DMS 273 treated with DMSO at 0.1 percent for 48 hours (cell line): ENCODE data around the gene PCYT2.

Source experiments
- DNase-seq: peaks from one replicate; lab custom pipeline; 2025; lab: John Stamatoyannopoulos, UW

PCYT2 gene

GRCh38 chr17:81899514-81900166 lies 11.6 kb downstream of the PCYT2 start:
- DNase-seq, result no peak

DNA sequence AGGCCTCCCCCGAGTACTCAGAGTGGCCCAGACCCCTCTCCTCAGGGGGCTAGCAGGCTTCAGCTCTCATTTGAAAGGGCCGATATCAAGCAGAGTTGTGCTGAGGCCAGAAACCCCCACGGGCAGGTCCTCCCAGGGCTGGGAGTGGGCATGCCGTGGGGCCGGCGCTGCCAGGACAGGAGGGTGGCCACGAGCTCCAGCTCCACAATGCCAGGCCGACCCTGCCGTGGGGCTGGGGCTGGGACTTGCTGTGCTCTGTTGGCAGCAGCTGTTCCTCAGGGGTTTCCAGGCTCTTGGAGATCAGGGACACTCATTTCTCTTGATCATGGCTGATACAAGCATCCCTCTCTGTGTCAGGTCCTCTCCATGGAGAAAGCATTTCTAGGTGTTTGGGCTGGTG lies 12.3 kb downstream of the PCYT2 start:
- no peak for DNase-seq

DNA sequence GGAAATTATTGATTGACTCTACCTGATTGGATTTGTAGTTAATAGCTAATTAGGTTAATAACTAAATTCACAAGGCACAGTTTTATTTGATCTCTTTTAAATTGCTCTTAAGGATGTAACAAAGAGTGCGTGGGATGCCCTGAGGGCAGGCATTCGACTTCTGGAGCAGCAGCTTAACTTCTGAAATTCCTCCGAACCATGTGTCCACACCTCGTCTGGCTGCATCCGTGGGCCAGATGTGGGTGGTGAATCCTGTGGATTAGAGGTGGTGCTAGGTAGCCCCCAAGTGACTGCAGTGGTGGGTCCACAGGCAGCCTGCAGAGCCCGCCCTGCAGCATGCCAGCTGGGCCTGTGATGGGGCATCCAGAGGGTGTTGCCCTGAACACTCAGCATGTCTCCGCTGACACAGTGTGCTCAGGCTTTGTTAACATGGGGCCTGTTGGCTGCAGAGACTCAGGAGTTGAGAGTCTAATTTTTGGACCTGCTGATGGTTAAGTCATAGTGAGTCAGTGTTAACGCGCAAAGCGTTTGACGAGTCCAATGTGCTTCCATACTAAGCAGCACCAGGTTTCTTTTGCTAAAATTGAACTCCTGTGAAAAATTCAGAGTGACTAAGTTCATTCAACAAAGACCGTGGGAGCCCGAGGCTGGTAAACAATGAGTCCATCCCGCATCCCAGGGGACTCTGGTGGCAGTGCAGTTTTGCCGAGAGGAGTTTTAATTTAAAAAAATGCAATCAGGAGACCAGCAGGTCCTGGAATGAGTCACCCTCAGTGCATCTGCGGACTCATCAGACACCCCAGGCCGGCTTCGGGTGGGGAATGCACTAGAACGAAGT lies 13.0 kb downstream of the PCYT2 start:
- no peak for DNase-seq

DNA sequence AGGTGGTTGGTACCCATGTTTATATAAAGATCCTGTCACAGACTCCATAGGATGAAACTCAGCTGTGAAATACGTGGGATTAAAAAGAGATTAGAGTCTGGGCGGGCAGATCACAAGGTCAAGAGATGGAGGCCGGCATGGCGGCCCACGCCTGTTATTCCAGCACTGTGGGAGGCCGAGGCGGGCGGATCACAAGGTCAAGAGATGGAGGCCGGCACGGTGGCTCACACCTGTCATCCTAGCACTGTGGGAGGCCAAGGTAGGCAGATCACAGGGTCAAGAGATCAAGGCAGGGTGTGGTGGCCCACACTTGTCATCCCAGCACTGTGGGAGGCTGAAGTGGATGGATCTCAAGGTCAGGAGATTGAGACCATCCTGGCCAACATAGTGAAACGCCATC lies 15.8 kb downstream of the PCYT2 start:
- DNase-seq, result no peak

DNA sequence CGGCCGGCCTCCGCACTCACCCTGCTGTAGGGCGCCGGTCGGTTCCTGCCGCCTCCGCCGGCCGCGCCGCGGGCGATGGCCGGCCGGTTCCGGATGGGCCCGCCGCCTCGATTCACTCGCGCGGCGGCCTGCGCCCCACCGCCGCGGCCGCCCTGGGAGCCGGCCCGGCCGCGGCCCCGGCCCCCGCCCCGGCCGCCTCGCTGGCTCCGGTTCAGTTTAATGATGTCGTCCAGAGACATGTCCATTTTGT lies 20.0 kb downstream of the PCYT2 start:
- DNase-seq, result no peak

GRCh38 chr17:81890447-81891302 lies 20.5 kb downstream of the PCYT2 start:
- no peak for DNase-seq

- no peak for DNase-seq
These were observed 21.6 kb downstream of the PCYT2 start for GRCh38 chr17:81889602-81890001.

GRCh38 chr17:81888988-81889595 lies 22.1 kb downstream of the PCYT2 start:
- DNase-seq, result no peak

DNA sequence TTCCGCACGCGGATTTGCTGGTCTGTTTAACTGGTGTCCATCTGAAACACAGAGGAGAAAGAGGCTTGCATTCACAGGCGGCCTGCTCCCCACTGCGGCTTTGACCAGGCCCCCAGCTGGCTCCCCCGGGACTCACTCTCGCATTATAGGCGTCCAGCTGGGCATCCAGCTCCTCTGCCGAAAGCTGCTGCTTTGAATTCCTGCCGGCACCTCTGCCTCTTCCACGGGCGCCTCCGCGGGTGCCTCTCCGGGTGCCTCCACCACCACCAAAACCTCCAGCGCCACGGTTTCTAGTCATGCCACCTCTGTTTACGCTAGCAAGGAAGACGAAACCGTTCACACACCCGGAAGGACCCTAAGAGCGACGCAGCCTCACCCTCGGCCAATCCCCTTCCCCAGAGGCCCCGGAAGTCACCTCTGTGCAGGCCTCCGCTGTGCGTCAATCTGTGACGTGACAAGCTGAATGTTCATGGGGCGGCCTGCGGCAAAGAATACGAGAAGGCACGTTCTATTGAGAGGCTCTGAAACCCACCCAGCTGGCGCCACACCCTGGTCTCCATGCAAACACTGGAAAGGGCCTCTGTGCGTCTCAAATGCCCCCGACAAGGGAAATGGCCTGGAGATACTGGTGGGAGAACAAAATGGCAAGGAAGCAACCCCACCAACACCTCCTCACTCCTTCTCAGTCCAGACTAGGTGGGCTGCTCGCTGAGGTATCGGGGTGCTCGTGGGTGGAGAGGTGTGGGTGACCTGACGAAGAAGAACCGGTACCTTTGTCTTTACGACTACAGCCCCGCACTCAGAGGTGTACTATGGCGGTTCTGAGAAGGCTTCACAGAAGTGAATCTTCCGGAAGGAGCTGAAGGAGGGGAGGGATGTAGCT lies 22.9 kb downstream of the PCYT2 start:
- DNase-seq, result no peak

DNA sequence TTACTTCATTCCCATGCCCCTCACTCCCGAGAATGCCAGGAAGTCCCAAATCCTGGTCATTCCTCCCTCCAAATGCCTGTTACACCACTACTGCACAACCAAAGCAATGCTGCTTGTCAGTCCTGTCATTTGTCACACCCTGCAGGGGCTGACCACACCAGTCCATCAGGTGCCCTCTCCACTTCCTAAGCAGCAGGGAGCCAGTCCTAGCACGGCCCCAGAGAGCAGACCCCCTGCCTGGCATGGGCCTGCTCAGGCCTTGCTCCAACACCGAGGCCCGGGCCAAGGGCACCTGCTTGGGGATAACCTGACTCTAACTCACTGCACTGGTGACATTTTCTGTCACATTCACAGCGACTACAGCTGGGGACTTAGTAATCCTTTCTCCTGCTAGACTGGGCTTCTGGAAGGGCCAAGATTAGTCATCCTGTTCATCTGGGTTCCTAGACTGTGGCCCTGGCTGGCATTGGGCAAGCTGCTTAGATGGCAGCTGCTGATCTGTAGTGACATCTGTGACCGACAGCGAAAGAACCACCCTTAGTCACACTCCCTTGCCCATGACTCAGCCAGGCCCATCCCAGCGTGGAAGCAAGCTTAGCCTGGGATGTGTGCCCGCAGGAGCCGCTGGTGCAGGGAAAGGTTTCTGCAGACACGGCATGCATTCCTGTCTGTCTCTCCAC lies 25.2 kb downstream of the PCYT2 start:
- no peak for DNase-seq

- DNase-seq, result no peak
These were observed 25.7 kb downstream of the PCYT2 start for GRCh38 chr17:81885454-81885853.

- no peak for DNase-seq
These were observed 26.2 kb downstream of the PCYT2 start for GRCh38 chr17:81884968-81885367.

GRCh38 chr17:81884520-81884919 lies 26.7 kb downstream of the PCYT2 start:
- DNase-seq, result no peak

GRCh38 chr17:81879121-81879520 lies 32.1 kb downstream of the PCYT2 start:
- no peak for DNase-seq

DNA sequence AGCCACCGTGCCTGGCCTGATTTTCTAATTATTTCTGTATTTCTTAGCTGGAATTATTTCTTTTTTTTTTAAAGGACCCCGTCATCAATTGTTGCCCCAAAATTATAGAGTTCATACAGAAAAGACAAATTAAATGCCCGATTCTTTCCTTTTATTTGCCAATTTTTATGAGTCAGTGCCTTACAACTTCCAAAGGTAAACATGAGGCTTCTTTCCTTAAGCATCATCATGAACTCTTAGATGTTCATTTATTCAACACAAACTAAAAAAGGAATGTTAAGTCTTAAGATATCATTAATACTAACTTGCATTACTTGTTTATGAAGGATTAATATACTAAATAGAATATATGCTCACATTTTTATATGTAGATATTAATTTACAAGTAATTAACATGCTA lies 32.9 kb downstream of the PCYT2 start:
- no peak for DNase-seq

DNA sequence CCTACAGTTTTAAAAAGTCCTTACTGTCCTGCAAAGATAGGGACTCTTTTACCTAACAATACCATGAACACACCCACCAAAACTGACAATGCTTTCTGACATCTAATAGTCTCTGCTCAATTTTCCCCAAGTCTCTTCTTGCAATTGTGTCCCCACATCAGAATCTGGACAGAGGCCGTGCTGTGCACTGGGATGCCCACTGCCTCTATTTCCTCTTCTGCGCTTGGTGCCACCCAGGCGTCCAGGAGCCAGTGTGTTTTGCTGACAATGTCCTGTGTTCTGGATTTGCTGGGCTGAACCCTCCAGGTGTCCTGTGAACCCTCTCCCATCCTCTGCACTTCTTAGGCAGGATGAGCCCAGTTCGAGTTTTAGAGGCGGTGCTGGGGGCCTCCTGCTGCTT lies 33.6 kb downstream of the PCYT2 start:
- DNase-seq, result no peak

DNA sequence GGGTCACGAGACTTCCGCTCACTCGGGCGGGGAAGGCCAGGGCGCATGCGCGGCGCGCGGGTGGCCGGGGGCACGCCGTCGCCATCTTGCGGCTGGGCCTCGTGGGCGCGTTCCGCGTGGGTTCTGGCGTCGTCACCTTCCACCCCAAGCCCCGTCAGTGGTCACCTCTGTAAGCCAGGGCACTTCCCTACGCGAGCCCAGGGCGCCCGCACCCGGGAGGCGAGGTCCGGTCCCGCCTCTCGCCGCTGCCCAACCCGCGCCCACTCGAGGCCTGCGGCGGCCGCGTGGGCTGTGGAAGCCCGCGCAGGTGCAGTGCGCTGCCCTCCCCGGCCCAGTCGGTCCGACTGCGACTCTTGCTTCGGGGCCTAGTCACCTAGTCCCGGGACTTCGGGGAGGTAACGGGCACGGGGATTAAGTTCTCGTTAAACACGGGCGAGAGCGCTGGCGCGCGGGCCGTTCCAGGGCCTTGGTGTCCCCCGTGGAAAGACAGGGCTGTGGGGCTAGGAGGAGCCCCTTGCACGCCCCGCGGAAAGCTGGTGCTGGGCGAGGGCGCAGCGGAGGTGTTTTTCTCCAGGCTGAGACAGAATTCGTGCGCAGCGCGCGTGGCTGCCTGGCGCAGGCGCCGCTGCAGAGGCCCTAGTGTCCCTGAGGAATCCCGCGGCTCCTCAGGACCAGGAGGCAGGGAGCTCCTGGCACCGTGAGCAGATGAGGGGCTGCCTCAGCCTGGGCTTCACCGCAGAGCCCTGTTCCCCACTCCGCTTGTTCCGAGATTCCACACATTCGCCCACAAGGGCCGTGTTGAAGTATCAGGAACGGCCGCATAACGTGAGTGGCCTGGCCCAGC lies 39.6 kb downstream of the PCYT2 start:
- DNase-seq, result no peak

- DNase-seq, result no peak
These were observed 40.2 kb downstream of the PCYT2 start, which contains the start of gene ARHGDIA for GRCh38 chr17:81870981-81871386. TSS of gene ARHGDIA (minus strand) at chr17:81871337. CDS start at chr17:81869930, 1,407 bp downstream.

DNA sequence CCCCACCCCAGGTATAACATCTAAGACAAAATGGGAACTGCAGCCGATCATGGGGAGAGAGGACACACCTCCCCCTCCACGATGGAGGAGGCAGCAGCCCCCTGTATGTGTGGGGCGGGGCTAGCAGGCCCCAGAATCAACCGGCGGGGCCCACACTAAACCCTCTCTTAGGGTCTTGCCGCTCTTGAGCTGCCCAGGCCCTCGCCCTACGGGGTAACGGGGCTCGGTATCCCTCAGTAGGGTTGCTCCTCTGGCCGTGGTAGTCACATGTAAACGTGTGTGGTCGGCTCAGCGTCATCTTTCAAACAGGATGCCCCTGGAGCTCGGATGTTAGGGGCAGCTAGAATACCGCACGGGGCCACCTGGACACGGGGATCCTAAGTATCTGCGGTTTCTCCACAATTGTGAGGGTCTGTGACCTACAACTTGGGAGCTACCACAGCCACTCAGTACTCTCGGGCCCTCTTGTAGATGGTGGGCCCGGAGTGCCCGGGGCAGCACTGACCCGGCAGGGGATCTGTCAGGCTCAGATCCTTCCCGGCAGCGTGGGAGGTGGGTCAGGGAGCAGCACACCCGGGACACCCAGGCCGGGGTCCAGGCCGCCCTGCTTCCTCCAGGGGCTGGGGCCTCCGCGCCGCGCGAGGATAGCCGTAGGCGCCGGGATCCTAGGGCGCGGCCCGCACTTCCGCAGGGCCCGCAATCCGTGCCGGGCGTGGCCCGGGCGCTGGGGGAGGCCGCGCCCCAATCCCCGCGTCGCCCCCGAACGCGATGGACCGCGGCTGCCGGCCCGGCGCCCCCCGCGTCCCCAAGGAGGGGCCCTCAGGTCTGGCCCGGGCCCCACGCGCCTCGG lies 40.8 kb downstream of the PCYT2 start:
- no peak for DNase-seq
